GM10248 (cell line): ENCODE results near the gene GATAD2A.

Experiments used
- CTCF ChIA-PET: fragments of 300-600 bp; sonication (Branson Sonifier 250); formaldehyde crosslinking; extraction: SDS; loops from one replicate; lab custom pipeline; 2021; ENCODE audit warnings: antibody characterized with exemption; lab: Yijun Ruan, JAX
- POLR2A ChIA-PET: fragments of 350-650 bp; sonication (Branson Sonifier 250); formaldehyde crosslinking; extraction: SDS; loops from one replicate; lab custom pipeline; 2020; ENCODE audit warnings: antibody characterized with exemption; lab: Yijun Ruan, JAX
- DNase-seq: peaks from one replicate; pipeline ENCODE4 v3.0.0; 2012; ENCODE audit errors: extremely low spot score
- TF ChIP-seq, protein P1 (sequence below): IDR thresholded peaks from 2 replicates; pipeline ENCODE4 v1.5.1; 2012; ENCODE audit warnings: mild to moderate bottlenecking, low read depth; ENCODE audit errors: extremely low read depth, missing control alignments, control extremely low read depth

Gene GATAD2A

GRCh38 chr19:19515642-19516519 lies 110.4 kb downstream of the GATAD2A start, which contains the start of gene NDUFA13:
NDUFA13 (plus strand) TSS chr19:19516225; CDS start chr19:19516239, 14 bp downstream.
- ChIA-PET POLR2A (interaction anchor here (0.6 kb wide), 1 partner anchor 197 kb away, joined by 5 read pairs; no protein-coding TSS in a partner anchor), CTCF (interaction anchor here (1.0 to 2.3 kb wide), 7 partner anchors 9 to 154 kb away, joined by 3 to 7 read pairs (median 4); partner anchors contain the start of gene GMIP)
- DNase-seq, result peak; percentile 95
- TF ChIP-seq, protein P1, sequence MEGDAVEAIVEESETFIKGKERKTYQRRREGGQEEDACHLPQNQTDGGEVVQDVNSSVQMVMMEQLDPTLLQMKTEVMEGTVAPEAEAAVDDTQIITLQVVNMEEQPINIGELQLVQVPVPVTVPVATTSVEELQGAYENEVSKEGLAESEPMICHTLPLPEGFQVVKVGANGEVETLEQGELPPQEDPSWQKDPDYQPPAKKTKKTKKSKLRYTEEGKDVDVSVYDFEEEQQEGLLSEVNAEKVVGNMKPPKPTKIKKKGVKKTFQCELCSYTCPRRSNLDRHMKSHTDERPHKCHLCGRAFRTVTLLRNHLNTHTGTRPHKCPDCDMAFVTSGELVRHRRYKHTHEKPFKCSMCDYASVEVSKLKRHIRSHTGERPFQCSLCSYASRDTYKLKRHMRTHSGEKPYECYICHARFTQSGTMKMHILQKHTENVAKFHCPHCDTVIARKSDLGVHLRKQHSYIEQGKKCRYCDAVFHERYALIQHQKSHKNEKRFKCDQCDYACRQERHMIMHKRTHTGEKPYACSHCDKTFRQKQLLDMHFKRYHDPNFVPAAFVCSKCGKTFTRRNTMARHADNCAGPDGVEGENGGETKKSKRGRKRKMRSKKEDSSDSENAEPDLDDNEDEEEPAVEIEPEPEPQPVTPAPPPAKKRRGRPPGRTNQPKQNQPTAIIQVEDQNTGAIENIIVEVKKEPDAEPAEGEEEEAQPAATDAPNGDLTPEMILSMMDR, result no peak

- DNase-seq, result no peak
- ChIA-PET POLR2A (no interaction called here), CTCF (no interaction called here)
- TF ChIP-seq, protein P1, result no peak
Measured at GRCh38 chr19:19517235-19517619, 111.8 kb downstream of the GATAD2A start.

DNA sequence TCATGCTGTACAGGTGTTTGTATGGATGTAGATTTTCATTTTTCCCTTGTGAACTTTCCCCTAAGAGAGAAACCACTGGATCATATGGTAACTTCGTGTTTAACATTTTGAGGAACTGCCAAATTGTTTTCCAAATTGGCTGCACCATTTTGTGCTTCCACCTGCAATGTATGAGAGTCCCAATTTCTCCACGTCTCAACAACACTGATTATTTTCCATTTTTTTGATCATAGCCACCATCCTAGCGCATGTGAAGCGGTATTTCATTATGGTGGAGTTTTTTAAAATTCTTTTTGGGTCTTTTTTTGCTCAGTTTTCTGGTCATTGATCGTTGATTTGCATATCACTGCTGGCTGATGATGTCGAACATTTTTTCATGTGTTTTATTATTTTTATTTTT lies 115.5 kb downstream of the GATAD2A start:
- no peak for DNase-seq
- CTCF ChIA-PET, result no interaction called here
- POLR2A ChIA-PET, result no interaction called here
- TF ChIP-seq, protein P1, result no peak

- ChIA-PET CTCF (no interaction called here), POLR2A (no interaction called here)
- TF ChIP-seq, protein P1, result no peak
- no peak for DNase-seq
Measured at GRCh38 chr19:19523177-19523576, 117.7 kb downstream of the GATAD2A start.

- POLR2A ChIA-PET, result no interaction called here
- CTCF ChIA-PET, result interaction anchor here (1.5 to 2.2 kb wide), 2 partner anchors 8 to 30 kb away, joined by 4 to 6 read pairs; partner anchors contain the start of genes NDUFA13 and TSSK6
- TF ChIP-seq, protein P1, result peak; percentile 5
Measured at GRCh38 chr19:19524053-19524452, 118.6 kb downstream of the GATAD2A start.

DNA sequence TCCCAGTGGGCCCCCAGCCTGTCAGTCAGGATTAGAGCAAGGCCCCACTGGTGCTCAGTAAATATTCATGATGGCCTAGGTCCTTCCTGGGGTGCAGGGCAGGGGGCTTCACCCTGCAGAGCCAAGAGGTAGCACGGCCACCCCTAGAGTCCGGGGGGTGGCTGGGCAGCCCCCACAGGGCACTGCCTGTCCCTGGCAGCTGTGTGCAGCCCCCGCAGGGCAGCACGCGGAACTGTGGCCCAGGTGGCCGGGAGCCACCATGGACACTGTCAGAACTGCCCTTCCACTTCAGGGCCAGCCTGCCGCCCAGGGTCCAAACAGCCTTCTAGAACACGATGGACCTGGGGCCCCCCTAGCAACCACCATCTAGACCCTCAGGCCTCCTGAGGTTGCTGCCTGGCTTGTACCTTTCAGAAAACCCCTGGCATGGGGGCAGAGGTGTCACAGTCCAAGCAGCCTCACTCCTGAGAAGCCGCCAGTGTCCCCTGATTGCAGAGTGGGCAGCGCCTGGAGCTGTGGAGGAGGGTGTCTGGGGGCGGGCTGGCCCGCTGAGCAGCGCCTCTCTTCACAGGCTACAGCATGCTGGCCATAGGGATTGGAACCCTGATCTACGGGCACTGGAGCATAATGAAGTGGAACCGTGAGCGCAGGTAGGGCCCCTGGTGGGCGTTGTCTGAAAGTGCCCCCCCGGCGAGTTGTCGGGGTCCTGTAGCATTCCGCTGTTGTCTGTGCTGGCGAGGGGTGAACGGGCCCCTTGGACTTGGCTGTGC lies 120.3 kb downstream of the GATAD2A start:
- no peak for DNase-seq
- ChIA-PET POLR2A (interaction anchor here (0.6 kb wide), 1 partner anchor 69 kb away, joined by 3 read pairs; no protein-coding TSS in a partner anchor), CTCF (interaction anchor here (0.7 to 2.2 kb wide), 4 partner anchors 10 to 118 kb away, joined by 3 to 6 read pairs (median 4); partner anchors contain the start of genes GMIP, NDUFA13 and TSSK6)
- TF ChIP-seq, protein P1, result no peak

More at GRCh38 chr19:19524053-19524452, 118.6 kb downstream of the GATAD2A start:
- no peak for DNase-seq
